A549 (cell line): ENCODE results near the gene STRA8.

ENCODE experiments used
- CTCF ChIP-seq: fragments of >200 bp; sonication (Bioruptor Twin); formaldehyde crosslinking; IDR thresholded peaks from 3 replicates; pipeline ENCODE4 v1.5.1; 2016
- ELK1 ChIP-seq: fragments of 150-350 bp; IDR thresholded peaks from 2 replicates; pipeline ENCODE4 v1.6.1; 2014; ENCODE audit warnings: low read depth, mild to moderate bottlenecking, low read length
- HDAC2 ChIP-seq: fragments of 200-600 bp; sonication (generic); IDR thresholded peaks from 2 replicates; pipeline ENCODE4 v1.6.1; 2016
- HMGXB4 ChIP-seq: fragments of 250-450 bp; sonication (Bioruptor Pico); IDR thresholded peaks from 2 replicates; pipeline ENCODE4 v1.5.0; 2021; ENCODE audit warnings: mild to moderate bottlenecking, moderate library complexity, borderline replicate concordance
- HOXA7 ChIP-seq: fragments of 250-450 bp; sonication (Bioruptor Pico); IDR thresholded peaks from 2 replicates; pipeline ENCODE4 v1.5.0; 2020; ENCODE audit warnings: mild to moderate bottlenecking, moderate library complexity
- MAFK ChIP-seq: fragments of 450-650 bp; IDR thresholded peaks from 2 replicates; pipeline ENCODE4 v1.6.1; 2014; ENCODE audit not compliant: partially characterized antibody
- MAX ChIP-seq: IDR thresholded peaks from 2 replicates; pipeline ENCODE4 v1.6.1; 2012
- POLR2A ChIP-seq: IDR thresholded peaks from 2 replicates; pipeline ENCODE4 v1.6.1; 2012; ENCODE audit warnings: mild to moderate bottlenecking, low read length
- RAD21 ChIP-seq, 2 experiments: fragments of >200 bp in 1 of 2; sonication (Bioruptor Twin) in 1 of 2; formaldehyde crosslinking in 1 of 2; IDR thresholded peaks in 1 of 2; conservative IDR thresholded peaks in 1 of 2; 2 replicates in 1 of 2; 3 replicates in 1 of 2; pipeline ENCODE4 v1.6.1; 2012 to 2018; ENCODE audit warnings: inconsistent platforms in 1 of 2
- RFX5 ChIP-seq: fragments of 450-650 bp; IDR thresholded peaks from 2 replicates; pipeline ENCODE4 v1.7.1; 2014; ENCODE audit warnings: antibody characterized with exemption, mild to moderate bottlenecking, moderate library complexity
- TFCP2L1 ChIP-seq: fragments of 250-450 bp; sonication (Bioruptor Pico); IDR thresholded peaks from 2 replicates; pipeline ENCODE4 v1.5.0; 2021; ENCODE audit warnings: mild to moderate bottlenecking
- USF2 ChIP-seq: fragments of 450-650 bp; IDR thresholded peaks from 2 replicates; pipeline ENCODE4 v1.6.1; 2014; ENCODE audit warnings: antibody characterized with exemption
- ZFP36 ChIP-seq: fragments of 450-650 bp; IDR thresholded peaks from 2 replicates; pipeline ENCODE4 v1.6.1; 2014; ENCODE audit warnings: borderline replicate concordance; ENCODE audit not compliant: partially characterized antibody

- TF ChIP-seq POLR2A (peak; percentile 78), CTCF (peak; percentile 16; the same call in 2 of the 3 replicates), USF2 (no peak), RFX5 (no peak), HOXA7 (CRISPR knock-in tag) (no peak), ELK1 (no peak), MAFK (no peak), MAX (peak; percentile 34; the same call in 1 of the 2 replicates), HMGXB4 (no peak), RAD21 (conservative IDR thresholded peaks at IDR 0.05 in 1 of 2, IDR thresholded peaks at IDR 0.05 in 1 of 2) (no peak), ZFP36 (no peak), TFCP2L1 (no peak), HDAC2 (no peak)
These were observed 22.3 kb upstream of the STRA8 start, which contains the start of gene WDR91 for GRCh38 chr7:135211179-135211945.
